GM19395 (cell line): Measurements from ENCODE around the gene HPD.
A peak's percentile ranks its signal among the peaks of the same experiment; 100 is the strongest.
"Not testable (repeated sequence)": the region's sequence is repeated elsewhere in the genome, so short reads cannot be mapped to it uniquely, and the experiment has no call there.

Experiments used
- ATAC-seq: cut with Tn5 transposase; IDR thresholded peaks from one replicate; pipeline ENCODE4 v1.9.1; 2021; ENCODE audit warnings: mild to moderate bottlenecking, moderate library complexity; ENCODE audit not compliant: unreplicated experiment

Gene HPD

GRCh38 chr12:121858662-121859572 lies at the start of gene HPD:
TSS of gene HPD (minus strand) at chr12:121858859. CDS start at chr12:121858823, 36 bp downstream.
- no peak for ATAC-seq

GRCh38 chr12:121905746-121906145 lies 47.1 kb upstream of the HPD start:
- no peak for ATAC-seq

GRCh38 chr12:121903202-121903601 lies 44.5 kb upstream of the HPD start:
- ATAC-seq: no peak

GRCh38 chr12:121899590-121899989 lies 40.9 kb upstream of the HPD start:
- no peak for ATAC-seq

GRCh38 chr12:121898287-121898686 lies 39.6 kb upstream of the HPD start:
- no peak for ATAC-seq

- ATAC-seq: no peak
Measured at GRCh38 chr12:121894633-121895032, 36.0 kb upstream of the HPD start.

GRCh38 chr12:121893961-121894460 lies 35.4 kb upstream of the HPD start:
- ATAC-seq: no peak

- ATAC-seq: no peak
Measured at GRCh38 chr12:121892673-121893561, 34.3 kb upstream of the HPD start.

- ATAC-seq: not testable (repeated sequence)
Measured at GRCh38 chr12:121889661-121890060, 31.0 kb upstream of the HPD start.

- no peak for ATAC-seq
Measured at GRCh38 chr12:121889274-121889624, 30.6 kb upstream of the HPD start.

GRCh38 chr12:121888478-121889273 lies 30.0 kb upstream of the HPD start, which contains the start of gene PSMD9:
TSS of gene PSMD9 (plus strand) at chr12:121888790. CDS start at chr12:121888857, 67 bp downstream.
- ATAC-seq: peak; percentile 91

- no peak for ATAC-seq
Measured at GRCh38 chr12:121888083-121888477, 29.4 kb upstream of the HPD start.

GRCh38 chr12:121885129-121885528 lies 26.5 kb upstream of the HPD start:
- not testable (repeated sequence) for ATAC-seq

GRCh38 chr12:121883315-121883660 lies 24.6 kb upstream of the HPD start:
- ATAC-seq: no peak

GRCh38 chr12:121876080-121876447 lies 17.4 kb upstream of the HPD start:
- not testable (repeated sequence) for ATAC-seq

- ATAC-seq: no peak
Measured at GRCh38 chr12:121875582-121875981, 16.9 kb upstream of the HPD start.

- no peak for ATAC-seq
Measured at GRCh38 chr12:121874071-121874470, 15.4 kb upstream of the HPD start.

- no peak for ATAC-seq
Measured at GRCh38 chr12:121873216-121873569, 14.5 kb upstream of the HPD start.

- ATAC-seq: no peak
Measured at GRCh38 chr12:121872546-121873215, 14.0 kb upstream of the HPD start.

- ATAC-seq: no peak
Measured at GRCh38 chr12:121871467-121871866, 12.8 kb upstream of the HPD start.
